DOHH2 (cell line): Measurements from ENCODE around the gene ROS1.

Experiments used
- H3F3A ChIP-seq: fragments of 200-600 bp; sonication (generic), shearing (Covaris generic); 2 replicates; pipeline ENCODE4 v1.6.0; 2016; ENCODE audit warnings: antibody characterized with exemption, mild to moderate bottlenecking; ENCODE audit not compliant: control insufficient read depth, insufficient read depth
- H3K27ac ChIP-seq: fragments of 200-600 bp; sonication (generic); 2 replicates; pipeline ENCODE4 v1.5.1; 2014; ENCODE audit warnings: low read depth, mild to moderate bottlenecking, low read length, moderate library complexity
- H3K27me3 ChIP-seq: fragments of 200-600 bp; sonication (generic); 2 replicates; pipeline ENCODE4 v1.6.1; 2014; ENCODE audit warnings: mild to moderate bottlenecking, low read length, mixed read lengths; ENCODE audit not compliant: control insufficient read depth
- H3K36me3 ChIP-seq: fragments of 200-600 bp; sonication (generic); 2 replicates; pipeline ENCODE4 v1.6.1; 2014; ENCODE audit warnings: mild to moderate bottlenecking, low read length, moderate library complexity, mixed read lengths; ENCODE audit not compliant: control insufficient read depth
- H3K4me1 ChIP-seq: fragments of 200-600 bp; sonication (generic); 2 replicates; pipeline ENCODE4 v1.6.1; 2014; ENCODE audit warnings: mild to moderate bottlenecking, low read length, mixed read lengths; ENCODE audit not compliant: control insufficient read depth
- H3K4me2 ChIP-seq: fragments of 200-600 bp; sonication (generic); 2 replicates; pipeline ENCODE4 v1.6.0; 2014; ENCODE audit warnings: mild to moderate bottlenecking, low read length, moderate library complexity
- H3K4me3 ChIP-seq: fragments of 200-600 bp; sonication (generic); 2 replicates; pipeline ENCODE4 v1.5.1; 2014; ENCODE audit warnings: mild to moderate bottlenecking, low read length, mixed read lengths
- H3K79me2 ChIP-seq: fragments of 200-600 bp; sonication (generic); 2 replicates; pipeline ENCODE4 v1.6.1; 2014; ENCODE audit warnings: mild to moderate bottlenecking, low read length, mixed read lengths; ENCODE audit not compliant: control insufficient read depth
- H3K9me2 ChIP-seq: fragments of 200-600 bp; sonication (generic); replicated peaks from 2 replicates; pipeline ENCODE4 v1.6.1; 2014; ENCODE audit warnings: mild to moderate bottlenecking, low read length, mixed read lengths; ENCODE audit not compliant: control insufficient read depth
- H3K9me3 ChIP-seq: fragments of 200-600 bp; sonication (generic); 2 replicates; pipeline ENCODE4 v1.6.1; 2014; ENCODE audit warnings: antibody characterized with exemption, low read length, mixed read lengths; ENCODE audit not compliant: control insufficient read depth, insufficient read depth
- H4K20me1 ChIP-seq: fragments of 200-600 bp; sonication (generic); 2 replicates; pipeline ENCODE4 v1.6.0; 2014; ENCODE audit warnings: low read depth, mild to moderate bottlenecking, antibody characterized with exemption, low read length, moderate library complexity; ENCODE audit not compliant: control insufficient read depth, insufficient read depth
- EZH2phosphoT487 ChIP-seq: fragments of 200-600 bp; sonication (generic); IDR thresholded peaks from 2 replicates; pipeline ENCODE4 v1.6.1; 2017; ENCODE audit warnings: borderline replicate concordance, mild to moderate bottlenecking, antibody characterized with exemption, low read length, moderate library complexity, mixed read lengths
- TF ChIP-seq, protein P1 (sequence below): fragments of 200-600 bp; sonication (generic); IDR thresholded peaks from one replicate; pipeline ENCODE4 v1.5.1; 2014; ENCODE audit warnings: antibody characterized with exemption, mild to moderate bottlenecking, low read depth, low read length; ENCODE audit not compliant: poor library complexity, severe bottlenecking

The ROS1 gene

DNA sequence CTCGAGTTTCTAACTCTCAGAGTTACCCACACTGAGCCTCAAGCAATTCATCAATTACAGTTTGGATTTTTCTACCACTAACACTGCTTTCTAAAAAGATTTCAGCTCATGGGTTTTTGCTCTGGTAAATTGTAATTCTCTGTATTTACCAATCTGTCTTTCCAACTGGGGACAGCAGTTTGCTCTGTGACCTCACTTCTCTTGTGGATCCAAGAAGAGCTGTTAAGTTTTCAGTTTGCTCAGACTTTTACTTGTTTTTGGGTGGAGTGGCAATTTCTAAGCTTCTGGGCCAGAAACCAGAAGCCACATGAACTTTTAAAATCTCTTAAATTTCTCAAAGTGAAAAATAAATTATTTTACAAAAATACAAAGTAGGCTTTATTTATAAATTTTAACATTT lies 74.2 kb downstream of the ROS1 start:
- no peaks in the 10 kb centered on the region for H3K9me3 ChIP-seq
- no peaks in the 10 kb centered on the region for H3K9me2 ChIP-seq
- TF ChIP-seq, protein P1, sequence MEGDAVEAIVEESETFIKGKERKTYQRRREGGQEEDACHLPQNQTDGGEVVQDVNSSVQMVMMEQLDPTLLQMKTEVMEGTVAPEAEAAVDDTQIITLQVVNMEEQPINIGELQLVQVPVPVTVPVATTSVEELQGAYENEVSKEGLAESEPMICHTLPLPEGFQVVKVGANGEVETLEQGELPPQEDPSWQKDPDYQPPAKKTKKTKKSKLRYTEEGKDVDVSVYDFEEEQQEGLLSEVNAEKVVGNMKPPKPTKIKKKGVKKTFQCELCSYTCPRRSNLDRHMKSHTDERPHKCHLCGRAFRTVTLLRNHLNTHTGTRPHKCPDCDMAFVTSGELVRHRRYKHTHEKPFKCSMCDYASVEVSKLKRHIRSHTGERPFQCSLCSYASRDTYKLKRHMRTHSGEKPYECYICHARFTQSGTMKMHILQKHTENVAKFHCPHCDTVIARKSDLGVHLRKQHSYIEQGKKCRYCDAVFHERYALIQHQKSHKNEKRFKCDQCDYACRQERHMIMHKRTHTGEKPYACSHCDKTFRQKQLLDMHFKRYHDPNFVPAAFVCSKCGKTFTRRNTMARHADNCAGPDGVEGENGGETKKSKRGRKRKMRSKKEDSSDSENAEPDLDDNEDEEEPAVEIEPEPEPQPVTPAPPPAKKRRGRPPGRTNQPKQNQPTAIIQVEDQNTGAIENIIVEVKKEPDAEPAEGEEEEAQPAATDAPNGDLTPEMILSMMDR, result no peak
- TF ChIP-seq EZH2phosphoT487, result no peak
- no peaks in the 10 kb centered on the region for H3K4me1 ChIP-seq
- H3K36me3 ChIP-seq, result no peaks in the 10 kb centered on the region
- no peaks in the 10 kb centered on the region for H3K79me2 ChIP-seq
- no peaks in the 10 kb centered on the region for H3F3A ChIP-seq
- no peaks in the 10 kb centered on the region for H4K20me1 ChIP-seq
- H3K27ac ChIP-seq, result no peak overlapping the region
- no peak overlapping the region for H3K4me3 ChIP-seq
- H3K27me3 ChIP-seq, result peaks cover 5% of the 10 kb centered on the region; the same call in 1 of the 2 replicates
- H3K4me2 ChIP-seq, result no peak overlapping the region

DNA sequence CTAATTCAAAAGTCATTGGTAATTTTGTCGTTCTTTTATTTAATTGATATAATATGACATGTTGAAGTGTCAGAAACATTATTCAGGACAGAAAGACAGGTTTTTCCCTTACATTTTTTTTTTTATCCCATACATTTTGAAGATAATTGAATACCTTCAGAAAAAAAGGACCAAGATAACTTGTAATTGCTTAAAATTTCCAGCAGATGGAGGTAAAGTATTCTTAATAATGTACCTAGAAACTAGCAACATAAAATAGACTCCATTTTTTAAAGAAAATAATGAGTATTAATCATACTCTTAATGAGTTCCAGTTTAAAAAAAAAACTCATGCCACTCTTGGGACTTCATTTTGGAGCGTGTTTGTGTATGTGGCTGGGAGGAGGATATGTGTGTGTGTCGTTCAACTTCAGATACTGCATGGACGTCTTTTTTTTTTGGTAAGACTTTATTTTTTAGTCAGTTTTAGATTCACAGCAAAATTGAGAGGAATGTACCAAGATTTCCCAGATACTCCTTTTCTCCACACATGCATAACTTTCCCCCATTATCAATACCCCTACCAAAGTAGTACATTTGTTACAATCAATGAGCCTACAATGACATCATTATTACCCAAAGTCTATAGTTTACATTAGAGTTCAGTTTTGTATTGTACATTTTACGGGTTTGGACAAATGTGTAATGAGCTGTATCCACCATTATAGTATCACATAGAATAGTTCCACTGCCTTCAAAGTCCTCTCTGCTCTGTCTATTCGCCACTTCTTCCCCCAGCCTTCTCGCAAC lies 79.4 kb downstream of the ROS1 start:
- Histone ChIP-seq H3K4me3 (no peak overlapping the region), H3K9me2 (no peaks in the 10 kb centered on the region), H3K36me3 (no peaks in the 10 kb centered on the region), H3K27me3 (peaks cover 5% of the 10 kb centered on the region; the same call in 1 of the 2 replicates), H3K27ac (no peak overlapping the region), H3K4me1 (no peaks in the 10 kb centered on the region), H3F3A (no peaks in the 10 kb centered on the region), H3K9me3 (no peaks in the 10 kb centered on the region), H3K79me2 (no peaks in the 10 kb centered on the region), H4K20me1 (no peaks in the 10 kb centered on the region), H3K4me2 (no peak overlapping the region)
- TF ChIP-seq, protein P1, result peak; percentile 35
- TF ChIP-seq EZH2phosphoT487, result no peak

DNA sequence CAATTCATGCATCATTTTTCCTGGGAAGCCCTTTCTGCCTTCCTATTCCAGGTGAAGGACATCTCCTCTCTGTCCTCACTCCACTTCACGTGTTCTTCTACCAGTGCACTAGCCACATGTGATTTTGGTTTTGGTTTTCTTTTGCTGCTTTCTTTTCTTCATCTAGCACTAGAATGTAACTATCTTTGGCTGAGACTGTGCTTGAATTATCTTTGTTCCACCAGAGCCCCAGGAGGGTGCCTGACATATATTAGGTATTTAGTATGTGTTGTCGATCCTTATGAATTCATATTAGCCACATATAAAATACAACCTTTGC lies 80.5 kb downstream of the ROS1 start:
- H3K4me1 ChIP-seq, result no peaks in the 10 kb centered on the region
- no peak overlapping the region for H3K4me3 ChIP-seq
- H3K27ac ChIP-seq, result no peak overlapping the region
- H3K9me3 ChIP-seq, result no peaks in the 10 kb centered on the region
- TF ChIP-seq, protein P1, result no peak
- TF ChIP-seq EZH2phosphoT487, result no peak
- H3K79me2 ChIP-seq, result no peaks in the 10 kb centered on the region
- H3K9me2 ChIP-seq, result no peaks in the 10 kb centered on the region
- H3K36me3 ChIP-seq, result no peaks in the 10 kb centered on the region
- H3K27me3 ChIP-seq, result no peaks in the 10 kb centered on the region
- H3F3A ChIP-seq, result no peaks in the 10 kb centered on the region
- H3K4me2 ChIP-seq, result no peak overlapping the region
- H4K20me1 ChIP-seq, result no peaks in the 10 kb centered on the region
